ENCODE measurements around the gene AGRP.

Gene AGRP

GRCh38 chr16:67444259-67445125 lies 38.9 kb downstream of the AGRP start:
- DNase-seq, result no peak

GRCh38 chr16:67443265-67443664 lies 40.1 kb downstream of the AGRP start:
- no peak for DNase-seq

GRCh38 chr16:67442581-67443255 lies 40.6 kb downstream of the AGRP start:
- no peak for DNase-seq

- no peak for DNase-seq
Observed at GRCh38 chr16:67441907-67442306, 41.4 kb downstream of the AGRP start.

GRCh38 chr16:67441271-67441753 lies 42.0 kb downstream of the AGRP start:
- DNase-seq, result peak; percentile 86

- DNase-seq, result no peak
Observed at GRCh38 chr16:67438824-67439393, 44.4 kb downstream of the AGRP start.

- no peak for DNase-seq
Observed at GRCh38 chr16:67438098-67438791, 45.1 kb downstream of the AGRP start.

GRCh38 chr16:67437513-67437912 lies 45.8 kb downstream of the AGRP start:
- no peak for DNase-seq

- no peak for DNase-seq
Observed at GRCh38 chr16:67436640-67437193, 46.6 kb downstream of the AGRP start.

GRCh38 chr16:67435758-67436164 lies 47.6 kb downstream of the AGRP start:
- DNase-seq, result no peak

- no peak for DNase-seq
Observed at GRCh38 chr16:67433131-67433719, 50.1 kb downstream of the AGRP start.

Data from NCI-H2107 (cell line).